Sigmoid colon (tissue), 4 donors: ENCODE results near the gene ARHGAP18.

Experiments
- CTCF ChIP-seq, 4 experiments: fragments of 450-650 bp in 3 of 4; fragments of 200-600 bp in 1 of 4; IDR thresholded peaks; one replicate each; pipeline ENCODE4 v1.5.1; 2016 to 2019; ENCODE audit warnings: antibody characterized with exemption in 4 of 4, mild to moderate bottlenecking in 3 of 4, moderate library complexity in 2 of 4
- EP300 ChIP-seq, 4 donors: sonication (generic); formaldehyde crosslinking; IDR thresholded peaks; one replicate each; pipeline ENCODE4 v1.6.1; 2017; ENCODE audit warnings: antibody characterized with exemption in 4 of 4
- POLR2A ChIP-seq, 2 donors: fragments of 450-650 bp; IDR thresholded peaks; one replicate each; pipeline ENCODE4 v1.6.1; 2016; ENCODE audit warnings: antibody characterized with exemption in 2 of 2, mild to moderate bottlenecking in 2 of 2, moderate library complexity in 2 of 2
- POLR2AphosphoS5 ChIP-seq, 4 donors: sonication (generic); formaldehyde crosslinking; IDR thresholded peaks; one replicate each; pipeline ENCODE4 v1.6.1; 2017; ENCODE audit warnings: antibody characterized with exemption in 4 of 4

- TF ChIP-seq CTCF (IDR thresholded peaks at IDR 0.05), result no peak
- TF ChIP-seq EP300 (IDR thresholded peaks at IDR 0.05), result no peak
- no peak for TF ChIP-seq POLR2A (IDR thresholded peaks at IDR 0.05)
- TF ChIP-seq POLR2AphosphoS5 (IDR thresholded peaks at IDR 0.05), result no peak
Measured at GRCh38 chr6:129634411-129635230, 75.4 kb downstream of the ARHGAP18 start.
